ENCODE data around the gene TNFRSF17. TPM values are rescaled to one million over a fixed set of nuclear protein-coding genes. Genes with fewer than 3 reads are reported as not detected.

The TNFRSF17 gene
- total RNA-seq, 1 donor, result not detected

DNA sequence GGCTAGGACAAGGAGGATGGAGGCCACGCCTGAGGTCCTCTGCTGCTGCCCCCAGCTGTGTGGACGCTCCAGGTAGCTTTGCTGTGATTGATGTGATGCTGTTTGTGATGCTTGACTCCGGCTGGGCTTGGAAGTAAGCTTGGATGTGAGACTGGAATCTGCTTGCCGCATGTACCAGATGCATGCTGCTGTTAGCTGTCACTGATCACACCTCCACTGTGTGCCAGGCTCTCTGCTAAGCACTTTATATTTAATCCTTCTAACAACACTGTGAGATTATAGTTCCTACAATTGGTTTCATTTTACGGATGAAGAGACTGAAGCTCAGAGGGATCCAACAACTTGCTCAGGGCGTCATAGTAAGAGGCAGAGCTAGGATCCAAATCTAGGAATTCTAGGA lies 35.0 kb downstream of the TNFRSF17 start:
- Histone ChIP-seq H3K9me3 (ENCODE audit: low read depth, low read length) (no peaks in the 10 kb centered on the region), H2AFZ (ENCODE audit: low read length) (no peak overlapping the region), H3K36me3 (ENCODE audit: insufficient read depth, low read length) (peaks cover 3% of the 10 kb centered on the region), H4K20me1 (ENCODE audit: insufficient read depth, low read length) (peaks cover 4% of the 10 kb centered on the region), H3K27me3 (ENCODE audit: insufficient read depth, low read length) (no peaks in the 10 kb centered on the region), H3K27ac (ENCODE audit: low read depth, low read length) (no peak overlapping the region), H3K4me1 (ENCODE audit: insufficient read depth, low read length) (peaks cover 3% of the 10 kb centered on the region), H3K4me3 (ENCODE audit: insufficient read depth, low read length) (no peak overlapping the region), H3K79me2 (ENCODE audit: insufficient read depth, low read length) (peaks cover 21% of the 10 kb centered on the region), H3K4me2 (ENCODE audit: insufficient read depth, low read length) (no peak overlapping the region)
- peak; percentile 39 for DNase-seq (ENCODE audit: insufficient read length, low spot score, missing footprints)
- TF ChIP-seq, protein P1, sequence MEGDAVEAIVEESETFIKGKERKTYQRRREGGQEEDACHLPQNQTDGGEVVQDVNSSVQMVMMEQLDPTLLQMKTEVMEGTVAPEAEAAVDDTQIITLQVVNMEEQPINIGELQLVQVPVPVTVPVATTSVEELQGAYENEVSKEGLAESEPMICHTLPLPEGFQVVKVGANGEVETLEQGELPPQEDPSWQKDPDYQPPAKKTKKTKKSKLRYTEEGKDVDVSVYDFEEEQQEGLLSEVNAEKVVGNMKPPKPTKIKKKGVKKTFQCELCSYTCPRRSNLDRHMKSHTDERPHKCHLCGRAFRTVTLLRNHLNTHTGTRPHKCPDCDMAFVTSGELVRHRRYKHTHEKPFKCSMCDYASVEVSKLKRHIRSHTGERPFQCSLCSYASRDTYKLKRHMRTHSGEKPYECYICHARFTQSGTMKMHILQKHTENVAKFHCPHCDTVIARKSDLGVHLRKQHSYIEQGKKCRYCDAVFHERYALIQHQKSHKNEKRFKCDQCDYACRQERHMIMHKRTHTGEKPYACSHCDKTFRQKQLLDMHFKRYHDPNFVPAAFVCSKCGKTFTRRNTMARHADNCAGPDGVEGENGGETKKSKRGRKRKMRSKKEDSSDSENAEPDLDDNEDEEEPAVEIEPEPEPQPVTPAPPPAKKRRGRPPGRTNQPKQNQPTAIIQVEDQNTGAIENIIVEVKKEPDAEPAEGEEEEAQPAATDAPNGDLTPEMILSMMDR (IDR thresholded peaks at IDR 0.05; ENCODE audit: extremely low read depth, low read depth, low read length), result no peak

DNA sequence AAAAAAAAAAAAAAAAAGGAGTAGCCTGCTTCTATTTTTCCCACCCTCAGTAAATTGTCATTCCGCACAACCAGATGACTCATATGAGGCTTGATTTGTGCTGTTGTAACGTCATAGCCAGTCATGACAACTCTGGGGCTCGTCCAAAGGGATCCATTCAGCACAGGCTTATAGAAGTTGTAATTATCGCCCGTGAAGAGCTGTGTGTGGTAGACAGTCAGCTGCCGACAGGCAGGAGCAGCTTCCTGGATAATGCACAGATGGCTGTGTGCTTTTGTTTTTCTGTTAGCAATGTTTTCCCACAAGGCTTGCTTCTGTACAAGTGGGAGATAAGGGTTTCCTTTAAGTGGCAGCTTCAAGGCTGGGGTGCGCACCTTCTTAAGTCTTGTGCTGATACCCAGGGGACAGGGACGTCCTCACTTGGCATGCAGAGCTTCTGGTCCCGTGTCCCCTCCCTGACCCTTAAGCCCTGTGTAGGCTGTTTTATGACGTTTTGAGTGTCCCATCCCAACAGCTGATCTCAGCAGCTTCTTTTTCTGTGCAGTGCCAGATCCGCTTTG lies 37.5 kb downstream of the TNFRSF17 start:
- no peaks in the 10 kb centered on the region for H3K27me3 ChIP-seq (ENCODE audit: insufficient read depth, low read length)
- H3K79me2 ChIP-seq (ENCODE audit: insufficient read depth, low read length), result peaks cover 18% of the 10 kb centered on the region
- peaks cover 4% of the 10 kb centered on the region for H4K20me1 ChIP-seq (ENCODE audit: insufficient read depth, low read length)
- H3K9me3 ChIP-seq (ENCODE audit: low read depth, low read length), result no peaks in the 10 kb centered on the region
- TF ChIP-seq, protein P1 (IDR thresholded peaks at IDR 0.05; ENCODE audit: extremely low read depth, low read depth, low read length), result no peak
- peak overlapping the region; percentile 34 for H3K27ac ChIP-seq (ENCODE audit: low read depth, low read length)
- peaks cover 3% of the 10 kb centered on the region for H3K36me3 ChIP-seq (ENCODE audit: insufficient read depth, low read length)
- H3K4me3 ChIP-seq (ENCODE audit: insufficient read depth, low read length), result peak overlapping the region; percentile 24
- peak overlapping the region; percentile 48 for H2AFZ ChIP-seq (ENCODE audit: low read length)
- peak; percentile 84 for DNase-seq (ENCODE audit: insufficient read length, low spot score, missing footprints)
- H3K4me1 ChIP-seq (ENCODE audit: insufficient read depth, low read length), result peaks cover 3% of the 10 kb centered on the region
- H3K4me2 ChIP-seq (ENCODE audit: insufficient read depth, low read length), result peak overlapping the region; percentile 55

DNA sequence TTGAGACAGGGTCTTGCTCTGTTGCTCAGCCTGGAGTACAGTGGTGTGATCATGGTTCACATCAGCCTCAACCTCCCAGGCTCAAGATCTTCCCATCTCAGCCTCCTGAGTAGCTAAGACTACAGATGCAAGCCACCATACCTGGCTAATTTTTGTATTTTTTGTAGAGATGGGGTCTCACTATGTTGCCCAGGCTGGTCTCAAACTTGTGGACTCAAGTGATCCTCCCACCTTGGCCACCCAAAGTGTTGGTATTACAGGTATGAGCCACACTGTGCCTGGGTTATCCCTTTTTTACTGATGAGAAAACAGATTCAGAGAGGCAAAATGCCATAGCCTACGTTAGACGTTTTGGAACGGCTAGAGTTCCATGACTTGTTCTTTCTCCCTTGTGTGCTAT lies 41.6 kb downstream of the TNFRSF17 start:
- no peaks in the 10 kb centered on the region for H3K9me3 ChIP-seq (ENCODE audit: low read depth, low read length)
- no peak overlapping the region for H2AFZ ChIP-seq (ENCODE audit: low read length)
- H3K79me2 ChIP-seq (ENCODE audit: insufficient read depth, low read length), result no peaks in the 10 kb centered on the region
- H4K20me1 ChIP-seq (ENCODE audit: insufficient read depth, low read length), result peaks cover 2% of the 10 kb centered on the region
- no peaks in the 10 kb centered on the region for H3K27me3 ChIP-seq (ENCODE audit: insufficient read depth, low read length)
- peaks cover 3% of the 10 kb centered on the region for H3K36me3 ChIP-seq (ENCODE audit: insufficient read depth, low read length)
- no peak overlapping the region for H3K27ac ChIP-seq (ENCODE audit: low read depth, low read length)
- no peak for DNase-seq (ENCODE audit: insufficient read length, low spot score, missing footprints)
- peaks cover 3% of the 10 kb centered on the region for H3K4me1 ChIP-seq (ENCODE audit: insufficient read depth, low read length)
- no peak overlapping the region for H3K4me3 ChIP-seq (ENCODE audit: insufficient read depth, low read length)
- no peak overlapping the region for H3K4me2 ChIP-seq (ENCODE audit: insufficient read depth, low read length)
- TF ChIP-seq, protein P1 (IDR thresholded peaks at IDR 0.05; ENCODE audit: extremely low read depth, low read depth, low read length), result no peak

DNA sequence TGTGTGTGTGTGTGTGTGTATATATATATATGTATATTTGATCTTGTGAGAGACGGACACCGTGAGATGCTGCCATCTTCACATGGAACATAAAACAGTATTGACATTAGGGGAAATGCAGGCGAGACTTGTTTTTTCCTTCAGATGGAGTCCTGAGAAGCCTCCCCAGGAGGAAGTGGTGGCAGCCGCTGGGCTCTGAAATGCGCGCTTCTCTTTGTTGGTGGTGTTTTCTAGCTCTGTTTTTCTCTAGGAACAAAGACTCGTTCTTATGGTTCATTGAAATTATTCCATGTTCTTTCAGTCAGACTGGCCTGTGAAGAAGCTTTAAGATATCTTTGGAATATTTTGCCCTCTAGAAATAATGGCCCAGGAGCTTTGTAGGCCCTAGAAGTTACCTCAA lies 44.5 kb downstream of the TNFRSF17 start:
- Histone ChIP-seq H4K20me1 (ENCODE audit: insufficient read depth, low read length) (peaks cover 3% of the 10 kb centered on the region), H2AFZ (ENCODE audit: low read length) (no peak overlapping the region), H3K9me3 (ENCODE audit: low read depth, low read length) (no peaks in the 10 kb centered on the region), H3K79me2 (ENCODE audit: insufficient read depth, low read length) (no peaks in the 10 kb centered on the region), H3K4me2 (ENCODE audit: insufficient read depth, low read length) (no peak overlapping the region), H3K36me3 (ENCODE audit: insufficient read depth, low read length) (no peaks in the 10 kb centered on the region), H3K4me3 (ENCODE audit: insufficient read depth, low read length) (no peak overlapping the region), H3K4me1 (ENCODE audit: insufficient read depth, low read length) (no peaks in the 10 kb centered on the region), H3K27me3 (ENCODE audit: insufficient read depth, low read length) (no peaks in the 10 kb centered on the region), H3K27ac (ENCODE audit: low read depth, low read length) (no peak overlapping the region)
- DNase-seq (ENCODE audit: insufficient read length, low spot score, missing footprints), result no peak
- TF ChIP-seq, protein P1 (IDR thresholded peaks at IDR 0.05; ENCODE audit: extremely low read depth, low read depth, low read length), result no peak
